Measurements from ENCODE around the gene MKS1. TPM values are rescaled to one million over a fixed set of nuclear protein-coding genes. Genes with fewer than 3 reads are reported as not detected.

Gene MKS1
- total RNA-seq, 1 donor from 2014 or later, result 13.6 TPM

DNA sequence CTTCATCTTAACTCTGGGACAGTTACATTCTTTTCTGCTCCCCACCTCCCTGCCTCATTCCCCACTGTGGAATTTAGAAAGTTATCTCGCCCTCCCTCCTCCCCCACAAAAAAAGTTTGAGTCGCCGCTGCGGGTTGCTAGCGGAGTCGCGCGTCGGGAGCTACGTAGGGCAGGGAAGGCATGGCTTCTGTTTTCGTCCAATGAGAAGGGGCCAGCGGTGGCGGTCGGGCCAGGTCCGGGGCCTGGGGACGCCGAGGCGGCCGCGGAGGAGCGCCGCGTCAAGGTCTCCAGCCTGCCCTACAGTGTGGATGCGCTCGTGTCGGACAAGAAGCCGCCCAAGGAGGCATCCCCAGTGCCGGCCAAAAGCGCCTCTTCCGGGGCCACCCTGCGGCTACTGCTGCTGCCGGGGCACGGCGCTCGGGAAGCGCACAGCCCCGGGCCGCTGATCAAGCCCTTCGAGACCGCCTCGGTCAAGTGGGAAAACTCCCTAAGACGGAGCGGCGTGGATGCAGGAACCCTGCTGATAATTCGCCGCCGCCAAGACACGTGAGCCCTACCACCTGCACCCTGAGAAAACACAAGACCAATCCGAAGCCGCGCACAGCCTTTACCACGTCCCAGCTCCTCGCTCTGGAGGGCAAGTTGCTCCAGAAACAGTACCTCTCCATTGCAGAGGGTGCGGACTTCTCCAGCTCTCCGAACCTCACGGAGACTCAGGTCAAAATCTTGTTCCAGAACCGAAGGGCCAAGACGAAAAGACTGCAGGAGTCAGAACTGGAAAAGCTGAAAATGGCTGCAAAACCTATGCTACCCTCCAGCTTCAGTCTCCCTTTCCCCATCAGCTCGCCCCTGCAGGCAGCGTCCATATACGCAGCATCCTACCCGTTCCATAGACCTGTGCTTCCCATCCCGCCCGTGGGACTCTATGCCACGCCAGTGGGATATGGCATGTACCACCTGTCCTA is 61.9 kb downstream of the MKS1 start:
- ATAC-seq, result peak; percentile 37

Other genes with a start within 250 kb of the MKS1 start
- 22.2 TPM for gene VEZF1, start 231.0 kb downstream of the MKS1 start, total RNA-seq
- 129 TPM for gene SRSF1, start 212.0 kb downstream of the MKS1 start, total RNA-seq
- gene DYNLL2, start 135.8 kb downstream of the MKS1 start, total RNA-seq, result 18.6 TPM
- not detected for gene OR4D1, start 70.9 kb downstream of the MKS1 start, total RNA-seq
- not detected for gene OR4D2, start 52.3 kb downstream of the MKS1 start, total RNA-seq
- gene EPX, start 26.5 kb downstream of the MKS1 start, total RNA-seq, result not detected
- 0.44 TPM for gene LPO, start 19.3 kb upstream of the MKS1 start, total RNA-seq
- not detected for gene MPO, start 61.7 kb upstream of the MKS1 start, total RNA-seq
- gene TSPOAP1, start 109.5 kb upstream of the MKS1 start, total RNA-seq, result 2.6 TPM
- 58.3 TPM for gene SUPT4H1, start 132.9 kb upstream of the MKS1 start, total RNA-seq
- 7.4 TPM for gene RNF43, start 198.3 kb upstream of the MKS1 start, total RNA-seq